Tibial artery (tissue), 4 donors: Measurements from ENCODE around the gene CERS6.
"Not testable (repeated sequence)": the region's sequence is repeated elsewhere in the genome, so short reads cannot be mapped to it uniquely, and the experiment has no call there.

ENCODE experiments used
- DNase-seq, 2 donors: peaks; one replicate each; pipeline ENCODE4 v3.0.0-alpha.2; 2019
- H3K27ac ChIP-seq, 2 donors: fragments of 200-600 bp; sonication (generic) in 1 of 2; 1 replicate in 1 of 2; 2 replicates in 1 of 2; pipeline ENCODE4 v1.5.1; 2018 to 2019; ENCODE audit warnings: mild to moderate bottlenecking in 1 of 2
- H3K27me3 ChIP-seq, 2 donors: fragments of 200-600 bp; sonication (generic) in 1 of 2; one replicate each; pipeline versions ENCODE4 v1.5.1 to v1.6.0; 2016 to 2019
- H3K36me3 ChIP-seq, 3 donors: fragments of 200-600 bp; sonication (generic) in 2 of 3; one replicate each; pipeline ENCODE4 v1.5.1; 2016 to 2019; ENCODE audit warnings: mild to moderate bottlenecking in 2 of 3
- H3K4me1 ChIP-seq, 4 donors: fragments of 200-600 bp; sonication (generic) in 2 of 4; 1 replicate in 3 of 4; 2 replicates in 1 of 4; pipeline ENCODE4 v1.5.1; 2016 to 2019
- H3K4me3 ChIP-seq, 2 donors: fragments of 200-600 bp; sonication (generic) in 1 of 2; 1 replicate in 1 of 2; 2 replicates in 1 of 2; pipeline ENCODE4 v1.5.1; 2018 to 2019; ENCODE audit warnings: mild to moderate bottlenecking in 2 of 2
- H3K9me3 ChIP-seq, 3 donors: fragments of 200-600 bp; sonication (generic) in 1 of 3; one replicate each; pipeline ENCODE4 v1.5.1; 2016 to 2019
- CTCF ChIP-seq, 2 experiments: fragments of 200-600 bp in 1 of 2; fragments of 450-650 bp in 1 of 2; IDR thresholded peaks; one replicate each; pipeline ENCODE4 v1.5.1; 2017 to 2019; ENCODE audit warnings: antibody characterized with exemption in 2 of 2, mild to moderate bottlenecking in 1 of 2, moderate library complexity in 1 of 2
- intact Hi-C: fragments of 100-400 bp; cut with DNase I; formaldehyde crosslinking; loops from one replicate; pipeline ENCODE4 v1.15.0; 2023; ENCODE audit warnings: low total_unique reads

CERS6 gene

GRCh38 chr2:168490015-168490874 is 34.2 kb downstream of the CERS6 start:
- Histone ChIP-seq H3K27ac (no peak overlapping the region), H3K36me3 (no peaks in the 10 kb centered on the region), H3K27me3 (no peaks in the 10 kb centered on the region), H3K4me1 (peaks cover 0 to 18% (median 9%) of the 10 kb centered on the region in 4 donors), H3K4me3 (no peak overlapping the region), H3K9me3 (peaks cover 0 to 4% (median 0%) of the 10 kb centered on the region in 3 donors)
- intact Hi-C loops, result no loop called here
- DNase-seq, result no peak
- no peak for TF ChIP-seq CTCF (IDR thresholded peaks at IDR 0.05)

GRCh38 chr2:168490946-168491605 is 35.0 kb downstream of the CERS6 start:
- intact Hi-C loops, result no loop called here
- no peak for TF ChIP-seq CTCF (IDR thresholded peaks at IDR 0.05)
- H3K36me3 ChIP-seq, result no peaks in the 10 kb centered on the region
- H3K27me3 ChIP-seq, result no peaks in the 10 kb centered on the region
- peaks cover 0 to 16% (median 9%) of the 10 kb centered on the region in 4 donors for H3K4me1 ChIP-seq
- no peak overlapping the region for H3K4me3 ChIP-seq
- H3K27ac ChIP-seq, result no peak overlapping the region
- H3K9me3 ChIP-seq, result peaks cover 0 to 4% (median 0%) of the 10 kb centered on the region in 3 donors
- DNase-seq, result no peak

GRCh38 chr2:168491728-168492127 is 35.7 kb downstream of the CERS6 start:
- peaks cover 0 to 16% (median 9%) of the 10 kb centered on the region in 4 donors for H3K4me1 ChIP-seq
- intact Hi-C loops, H3K27ac ChIP-seq, H3K36me3 ChIP-seq, H3K27me3 ChIP-seq, H3K9me3 ChIP-seq, H3K4me3 ChIP-seq, DNase-seq: not testable (repeated sequence)

- H3K27ac ChIP-seq, intact Hi-C loops, H3K9me3 ChIP-seq, H3K4me3 ChIP-seq, DNase-seq, H3K27me3 ChIP-seq, H3K36me3 ChIP-seq: not testable (repeated sequence)
- peaks cover 0 to 16% (median 9%) of the 10 kb centered on the region in 4 donors for H3K4me1 ChIP-seq
Measured at GRCh38 chr2:168493219-168493618, 37.1 kb downstream of the CERS6 start.

- no peak for TF ChIP-seq CTCF (IDR thresholded peaks at IDR 0.05)
- intact Hi-C loops, result no loop called here
- no peaks in the 10 kb centered on the region for H3K9me3 ChIP-seq
- H3K27ac ChIP-seq, result no peak overlapping the region
- no peaks in the 10 kb centered on the region for H3K36me3 ChIP-seq
- H3K4me3 ChIP-seq, result no peak overlapping the region
- no peaks in the 10 kb centered on the region for H3K27me3 ChIP-seq
- peaks cover 0 to 16% (median 9%) of the 10 kb centered on the region in 4 donors for H3K4me1 ChIP-seq
- DNase-seq, result no peak
Measured at GRCh38 chr2:168494190-168494711, 38.2 kb downstream of the CERS6 start.

- intact Hi-C loops, result no loop called here
- Histone ChIP-seq H3K27me3 (no peaks in the 10 kb centered on the region), H3K9me3 (no peaks in the 10 kb centered on the region), H3K4me3 (no peak overlapping the region), H3K36me3 (no peaks in the 10 kb centered on the region), H3K27ac (no peak overlapping the region), H3K4me1 (peaks cover 0 to 7% (median 4%) of the 10 kb centered on the region in 4 donors)
- no peak for DNase-seq
- no peak for TF ChIP-seq CTCF (IDR thresholded peaks at IDR 0.05)
Measured at GRCh38 chr2:168495524-168495923, 39.5 kb downstream of the CERS6 start.
